Measurements from ENCODE around the gene NCAPG2.

The NCAPG2 gene

GRCh38 chr7:158733775-158734494 is 29.3 kb upstream of the NCAPG2 start:
- DNase-seq: no peak

- DNase-seq: no peak
These were observed 28.6 kb upstream of the NCAPG2 start for GRCh38 chr7:158733220-158733519.

- no peak for DNase-seq
These were observed 28.1 kb upstream of the NCAPG2 start for GRCh38 chr7:158732494-158733219.

- DNase-seq: no peak
These were observed 27.2 kb upstream of the NCAPG2 start for GRCh38 chr7:158731761-158732160.

GRCh38 chr7:158730383-158731346 is 26.1 kb upstream of the NCAPG2 start:
- no peak for DNase-seq

- DNase-seq: no peak
These were observed 25.2 kb upstream of the NCAPG2 start for GRCh38 chr7:158729646-158730382.

GRCh38 chr7:158728911-158729645 is 24.5 kb upstream of the NCAPG2 start:
- DNase-seq: no peak

- DNase-seq: no peak
These were observed 23.1 kb upstream of the NCAPG2 start for GRCh38 chr7:158727690-158728089.

GRCh38 chr7:158726277-158726807 is 21.7 kb upstream of the NCAPG2 start:
- DNase-seq: no peak

- no peak for DNase-seq
These were observed 20.8 kb upstream of the NCAPG2 start for GRCh38 chr7:158725506-158725800.

- no peak for DNase-seq
These were observed 20.3 kb upstream of the NCAPG2 start for GRCh38 chr7:158724658-158725505.

GRCh38 chr7:158723714-158724385 is 19.2 kb upstream of the NCAPG2 start:
- no peak for DNase-seq

- no peak for DNase-seq
These were observed 18.7 kb upstream of the NCAPG2 start for GRCh38 chr7:158723266-158723665.

GRCh38 chr7:158722574-158723237 is 18.1 kb upstream of the NCAPG2 start:
- no peak for DNase-seq

GRCh38 chr7:158720112-158720511 is 15.5 kb upstream of the NCAPG2 start:
- no peak for DNase-seq

- no peak for DNase-seq
These were observed 12.2 kb upstream of the NCAPG2 start for GRCh38 chr7:158716802-158717201.

- DNase-seq: no peak
These were observed 6.1 kb upstream of the NCAPG2 start for GRCh38 chr7:158710651-158711102.

- no peak for DNase-seq
These were observed 3.0 kb upstream of the NCAPG2 start for GRCh38 chr7:158707610-158708009.

- DNase-seq: no peak
These were observed 2.3 kb upstream of the NCAPG2 start for GRCh38 chr7:158706710-158707590.

All from stimulated activated CD4-positive, alpha-beta T cell treated with anti-CD3 and anti-CD28 coated beads, Interleukin-2, amount 100 ng/mL, for 24 hours (primary cell).